Cardiac fibroblast (primary cell): ENCODE data around the gene TRIM17.

Experiments used
- DNase-seq, 2 donors: peaks; one replicate each; pipeline versions ENCODE4 v3.0.0 to v3.0.0-alpha.2; 2010; ENCODE audit warnings: low read depth in 2 of 2
- H3K4me3 ChIP-seq, 2 donors: replicated peaks in 1 of 2; 1 replicate in 1 of 2; 2 replicates in 1 of 2; pipeline ENCODE4 v1.5.1; 2011; ENCODE audit warnings: low read depth in 2 of 2, low read length in 2 of 2, mild to moderate bottlenecking in 2 of 2, moderate library complexity in 1 of 2
- TF ChIP-seq, protein P1 (sequence below): IDR thresholded peaks from one replicate; pipeline ENCODE4 v1.5.1; 2011; ENCODE audit warnings: low read depth, mild to moderate bottlenecking, low read length, inconsistent platforms

TRIM17 gene

DNA sequence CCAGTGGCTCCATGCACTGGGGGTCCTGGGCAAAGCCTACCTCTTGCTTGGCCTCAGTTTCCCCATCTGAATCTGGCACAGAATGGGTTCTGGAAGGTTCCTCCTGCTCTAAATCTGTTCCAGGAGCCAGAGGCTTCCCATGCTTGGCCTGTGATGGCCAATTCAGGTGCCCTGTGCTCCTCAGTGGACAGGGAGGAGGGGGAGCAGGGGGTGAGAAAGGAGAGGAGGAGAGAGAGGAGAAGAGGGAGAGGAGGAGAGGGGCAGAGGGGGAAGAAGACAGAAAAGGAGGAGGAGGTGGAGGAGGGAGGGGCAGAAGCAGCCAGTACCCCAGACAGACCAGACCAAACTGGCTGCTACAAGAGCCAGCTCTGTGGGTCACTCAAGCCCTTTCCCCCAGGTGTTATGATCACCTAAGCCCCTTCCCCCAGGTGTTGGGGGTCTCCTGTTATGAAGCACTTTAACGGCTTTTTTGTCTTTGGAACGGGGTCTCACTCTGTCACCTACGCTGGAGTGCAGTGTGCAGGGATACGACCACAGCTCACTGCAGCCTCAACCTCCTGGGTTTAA lies 53.7 kb downstream of the TRIM17 start:
- TF ChIP-seq, protein P1, sequence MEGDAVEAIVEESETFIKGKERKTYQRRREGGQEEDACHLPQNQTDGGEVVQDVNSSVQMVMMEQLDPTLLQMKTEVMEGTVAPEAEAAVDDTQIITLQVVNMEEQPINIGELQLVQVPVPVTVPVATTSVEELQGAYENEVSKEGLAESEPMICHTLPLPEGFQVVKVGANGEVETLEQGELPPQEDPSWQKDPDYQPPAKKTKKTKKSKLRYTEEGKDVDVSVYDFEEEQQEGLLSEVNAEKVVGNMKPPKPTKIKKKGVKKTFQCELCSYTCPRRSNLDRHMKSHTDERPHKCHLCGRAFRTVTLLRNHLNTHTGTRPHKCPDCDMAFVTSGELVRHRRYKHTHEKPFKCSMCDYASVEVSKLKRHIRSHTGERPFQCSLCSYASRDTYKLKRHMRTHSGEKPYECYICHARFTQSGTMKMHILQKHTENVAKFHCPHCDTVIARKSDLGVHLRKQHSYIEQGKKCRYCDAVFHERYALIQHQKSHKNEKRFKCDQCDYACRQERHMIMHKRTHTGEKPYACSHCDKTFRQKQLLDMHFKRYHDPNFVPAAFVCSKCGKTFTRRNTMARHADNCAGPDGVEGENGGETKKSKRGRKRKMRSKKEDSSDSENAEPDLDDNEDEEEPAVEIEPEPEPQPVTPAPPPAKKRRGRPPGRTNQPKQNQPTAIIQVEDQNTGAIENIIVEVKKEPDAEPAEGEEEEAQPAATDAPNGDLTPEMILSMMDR, result no peak
- H3K4me3 ChIP-seq, result no peak overlapping the region
- DNase-seq, result no peak

DNA sequence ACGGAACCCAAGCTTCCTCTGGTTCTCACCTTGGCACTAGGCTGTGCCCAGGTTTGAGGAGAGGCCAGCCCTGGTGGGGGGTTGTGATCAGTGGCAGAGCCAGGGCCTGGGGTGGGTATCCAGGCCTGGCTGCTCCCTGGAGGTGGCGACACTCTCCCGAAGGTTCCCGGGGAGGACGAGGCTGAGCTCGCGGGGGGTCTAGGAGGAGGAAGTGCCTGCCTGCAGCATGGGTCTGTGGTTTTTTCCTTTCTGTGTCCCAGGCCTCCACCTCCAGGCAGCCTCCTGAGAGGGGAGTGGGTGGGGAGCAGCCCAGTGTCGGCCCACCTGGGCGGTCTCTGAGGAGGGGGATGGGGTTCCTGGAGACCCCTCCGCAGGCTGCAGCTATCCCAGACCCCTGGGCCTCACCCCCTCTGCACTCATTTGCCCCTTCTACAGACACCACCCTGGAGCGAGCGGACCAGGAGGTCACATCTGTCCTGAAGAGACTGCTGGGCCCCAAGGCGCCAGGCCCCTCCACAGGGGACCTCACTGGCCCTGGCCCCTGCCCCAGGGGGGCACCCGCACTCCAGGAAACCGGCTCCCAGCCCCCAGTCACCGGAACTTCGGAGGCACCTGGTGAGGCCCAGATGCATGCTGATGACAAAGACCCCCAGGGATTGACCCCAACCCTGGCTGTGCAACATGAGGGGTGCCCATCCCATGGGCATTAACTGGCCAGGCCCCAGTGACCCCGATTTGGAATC lies 54.3 kb downstream of the TRIM17 start:
- TF ChIP-seq, protein P1, result no peak
- no peak for DNase-seq
- no peak overlapping the region for H3K4me3 ChIP-seq

DNA sequence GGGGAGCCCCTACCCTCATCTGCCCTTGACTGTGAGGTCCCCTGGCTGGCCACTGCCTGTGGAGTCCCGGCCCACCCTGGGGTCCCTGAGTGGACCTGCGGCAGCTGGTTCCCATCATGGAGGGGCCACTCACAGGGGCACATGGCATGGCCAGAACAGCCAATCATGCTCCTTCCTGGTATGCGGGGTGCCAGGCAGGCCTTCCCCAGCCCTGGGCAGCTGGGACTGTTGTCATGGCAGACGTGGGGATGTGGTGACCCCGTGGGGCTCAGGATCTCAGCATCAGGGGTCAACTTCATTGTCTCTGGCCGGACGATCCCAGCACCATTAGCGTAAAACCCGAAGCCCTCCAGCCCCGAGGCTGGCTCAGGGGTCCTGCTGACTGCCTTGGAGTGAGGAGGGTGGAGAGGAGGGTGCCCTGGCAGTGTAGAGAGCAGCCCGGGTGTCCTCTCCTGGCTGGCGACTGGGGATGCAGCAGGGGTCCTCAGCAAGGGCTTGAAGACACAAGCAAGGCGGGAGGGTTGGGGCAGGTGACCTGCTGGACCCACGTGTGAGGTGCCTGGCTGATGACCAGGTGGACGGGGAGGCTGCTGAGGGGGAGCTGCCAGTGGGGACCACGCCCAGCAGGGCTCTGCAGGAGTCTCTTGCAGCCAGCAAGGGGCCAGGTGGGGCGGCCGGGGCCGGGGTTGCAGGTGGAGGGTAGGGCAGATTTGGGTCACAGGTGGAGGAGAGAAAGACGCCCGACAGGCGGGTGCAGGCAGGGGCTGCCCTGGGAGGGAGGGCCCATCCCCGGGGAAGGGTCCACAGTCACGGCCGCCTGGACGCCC lies 55.1 kb downstream of the TRIM17 start:
- TF ChIP-seq, protein P1, result no peak
- DNase-seq, result no peak
- no peak overlapping the region for H3K4me3 ChIP-seq

DNA sequence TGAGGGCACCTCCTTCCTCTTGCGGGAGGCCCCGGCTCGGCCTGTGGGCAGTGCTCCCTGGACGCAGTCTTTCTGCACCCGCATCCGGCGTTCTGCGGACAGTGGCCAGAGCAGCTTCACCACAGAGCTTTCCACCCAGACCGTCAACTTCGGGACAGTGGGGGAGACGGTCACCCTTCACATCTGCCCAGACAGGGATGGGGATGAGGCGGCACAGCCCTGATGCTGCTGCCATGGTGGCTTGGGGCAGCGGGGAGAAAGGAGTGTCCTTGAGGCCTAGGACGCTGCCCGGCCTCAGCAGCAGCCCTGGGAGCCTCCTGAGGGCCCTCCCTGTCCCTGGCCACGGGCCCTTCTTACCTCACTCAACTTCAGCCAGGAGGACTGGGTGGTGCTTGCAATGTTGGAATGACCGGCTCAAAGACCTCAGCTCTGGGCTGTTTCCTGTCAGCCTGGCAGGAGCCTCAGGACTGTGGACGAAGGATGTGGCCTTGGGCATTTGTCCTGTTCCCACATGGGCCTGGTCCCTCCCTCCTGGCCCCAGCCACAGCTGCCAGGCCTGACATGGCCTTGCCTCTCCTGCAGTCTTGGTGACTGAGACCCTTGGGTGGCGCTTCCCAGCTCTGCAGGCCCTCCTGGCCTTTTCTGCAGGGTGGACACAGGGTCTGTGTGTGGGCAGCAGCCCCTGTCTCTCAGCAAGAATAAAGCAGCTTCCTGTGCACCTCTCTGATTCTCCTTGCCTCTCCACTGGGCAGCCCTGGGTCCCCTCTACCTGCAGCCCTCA lies 55.9 kb downstream of the TRIM17 start:
- H3K4me3 ChIP-seq, result no peak overlapping the region
- no peak for DNase-seq
- TF ChIP-seq, protein P1, result no peak

DNA sequence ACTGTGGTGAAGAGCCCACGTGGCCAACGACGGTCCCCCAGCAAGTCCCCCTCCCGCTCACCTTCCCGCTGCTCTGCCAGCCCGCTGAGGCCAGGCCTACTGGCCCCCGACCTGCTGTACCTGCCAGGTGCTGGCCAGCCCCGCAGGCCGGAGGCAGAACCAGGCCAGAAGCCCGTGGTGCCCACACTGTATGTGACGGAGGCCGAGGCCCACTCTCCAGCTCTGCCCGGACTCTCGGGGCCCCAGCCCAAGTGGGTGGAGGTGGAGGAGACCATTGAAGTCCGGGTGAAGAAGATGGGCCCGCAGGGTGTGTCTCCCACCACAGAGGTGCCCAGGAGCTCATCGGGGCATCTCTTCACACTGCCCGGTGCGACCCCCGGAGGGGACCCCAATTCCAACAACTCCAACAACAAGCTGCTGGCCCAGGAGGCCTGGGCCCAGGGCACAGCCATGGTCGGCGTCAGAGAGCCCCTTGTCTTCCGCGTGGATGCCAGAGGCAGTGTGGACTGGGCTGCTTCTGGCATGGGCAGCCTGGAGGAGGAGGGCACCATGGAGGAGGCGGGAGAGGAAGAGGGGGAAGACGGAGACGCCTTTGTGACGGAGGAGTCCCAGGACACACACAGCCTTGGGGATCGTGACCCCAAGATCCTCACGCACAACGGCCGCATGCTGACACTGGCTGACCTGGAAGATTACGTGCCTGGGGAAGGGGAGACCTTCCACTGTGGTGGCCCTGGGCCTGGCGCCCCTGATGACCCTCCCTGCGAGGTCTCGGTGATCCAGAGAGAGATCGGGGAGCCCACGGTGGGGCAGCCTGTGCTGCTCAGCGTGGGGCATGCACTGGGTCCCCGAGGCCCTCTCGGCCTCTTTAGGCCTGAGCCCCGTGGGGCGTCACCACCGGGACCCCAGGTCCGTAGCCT lies 56.8 kb downstream of the TRIM17 start:
- TF ChIP-seq, protein P1, result no peak
- DNase-seq, result no peak

More for the DNA sequence above, 56.8 kb downstream of the TRIM17 start:
- H3K4me3 ChIP-seq, result no peak overlapping the region
